Stimulated activated CD4-positive, alpha-beta T cell treated with anti-CD3 and anti-CD28 coated beads, Interleukin-4, amount 100 ng/mL, for 48 hours (primary cell): Measurements from ENCODE around the gene SCN10A.
A peak's percentile ranks its signal among the peaks of the same experiment; 100 is the strongest.

Experiments
- DNase-seq, 2 donors: peaks; one replicate each; pipeline ENCODE4 v3.0.0-alpha.2; 2020; ENCODE audit warnings: low read depth in 2 of 2

Gene SCN10A

DNA sequence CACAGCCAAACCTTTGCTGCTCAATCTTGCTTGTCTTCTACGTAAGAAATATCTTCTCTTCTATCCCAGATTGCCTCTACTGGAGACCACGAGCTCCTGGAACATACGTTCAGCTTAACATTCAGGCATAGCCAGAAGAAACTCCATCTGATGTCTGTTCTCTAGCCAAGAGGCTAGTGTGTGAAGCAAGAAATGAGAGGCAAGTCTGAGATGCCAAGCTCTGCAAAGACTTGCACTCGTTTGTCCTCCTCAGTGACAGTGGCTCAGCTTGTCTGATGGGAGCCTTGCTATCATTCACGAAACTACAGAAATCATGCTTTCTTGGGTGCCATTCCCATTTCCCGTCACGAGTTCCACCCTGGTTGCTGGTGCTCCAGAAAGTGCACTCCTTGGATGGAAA lies at the start of gene SCN10A:
SCN10A (minus strand) TSS at position 192 of the 400 bp plus-strand sequence. CDS start 22,207 bp downstream, outside the sequence.
- no peak for DNase-seq

DNA sequence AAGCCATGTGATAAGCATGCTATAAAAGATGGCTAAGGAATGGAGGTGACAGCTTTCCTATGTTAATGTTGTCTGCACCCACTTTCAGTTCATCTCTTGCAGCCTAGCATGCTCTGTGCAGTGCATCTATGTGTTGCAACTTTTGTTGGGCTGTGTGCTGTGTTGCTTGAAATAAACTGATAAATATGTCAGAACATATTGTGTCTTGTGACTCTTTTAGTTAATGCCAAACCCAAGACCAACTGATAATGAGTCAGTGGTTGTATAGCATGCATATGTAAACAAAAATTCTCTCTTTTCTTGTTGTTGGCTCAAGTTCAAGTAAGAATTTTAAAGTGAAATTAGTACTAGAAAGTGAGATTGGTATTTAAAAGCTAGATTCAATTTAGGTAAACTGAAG lies 37.0 kb upstream of the SCN10A start:
- DNase-seq: no peak

GRCh38 chr3:38843898-38844297 lies 27.9 kb upstream of the SCN10A start:
- no peak for DNase-seq

- DNase-seq: no peak
Observed at GRCh38 chr3:38842266-38842965, 26.4 kb upstream of the SCN10A start.

- no peak for DNase-seq
Observed at GRCh38 chr3:38840987-38841386, 25.0 kb upstream of the SCN10A start.

DNA sequence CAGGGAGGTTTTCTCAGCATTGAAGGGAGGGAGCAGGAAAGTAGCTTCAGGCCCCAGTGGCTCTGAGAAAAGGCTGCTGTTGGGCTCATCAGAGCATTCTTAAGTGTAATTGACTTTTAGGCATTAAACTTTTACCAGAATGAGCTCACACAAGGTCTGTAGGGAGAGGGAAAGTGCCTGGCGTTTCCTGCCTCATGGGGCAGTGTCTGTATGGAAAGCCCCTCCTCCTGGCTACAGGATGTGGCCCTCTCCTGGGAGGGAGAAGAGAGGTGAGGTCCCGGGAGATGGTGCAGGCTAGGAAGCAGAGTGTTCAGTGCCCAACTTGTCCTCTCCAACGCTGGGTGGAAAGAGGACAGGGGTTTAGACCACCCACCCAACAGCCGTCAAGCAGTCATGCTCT lies 21.3 kb upstream of the SCN10A start:
- no peak for DNase-seq

GRCh38 chr3:38836561-38836960 lies 20.5 kb upstream of the SCN10A start:
- DNase-seq: no peak

DNA sequence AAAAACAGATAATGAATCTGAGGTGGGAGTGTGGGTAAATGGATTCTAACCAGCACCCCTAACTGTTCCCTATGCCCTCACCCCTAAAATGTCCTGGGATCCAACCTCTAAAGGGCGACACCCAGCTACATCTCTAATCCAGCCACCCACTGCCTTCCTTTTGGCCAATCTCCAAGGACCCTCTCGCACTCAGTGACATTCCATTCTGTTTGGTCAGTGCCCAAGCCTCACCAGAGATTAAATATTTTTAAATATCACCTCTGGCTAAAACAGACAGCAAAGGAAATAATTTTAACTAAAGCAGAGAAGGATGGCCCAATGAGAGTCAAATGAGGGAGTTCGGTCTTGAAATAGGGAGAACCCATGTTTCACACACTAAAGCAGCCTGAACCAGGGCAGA lies 19.9 kb upstream of the SCN10A start:
- DNase-seq: no peak

DNA sequence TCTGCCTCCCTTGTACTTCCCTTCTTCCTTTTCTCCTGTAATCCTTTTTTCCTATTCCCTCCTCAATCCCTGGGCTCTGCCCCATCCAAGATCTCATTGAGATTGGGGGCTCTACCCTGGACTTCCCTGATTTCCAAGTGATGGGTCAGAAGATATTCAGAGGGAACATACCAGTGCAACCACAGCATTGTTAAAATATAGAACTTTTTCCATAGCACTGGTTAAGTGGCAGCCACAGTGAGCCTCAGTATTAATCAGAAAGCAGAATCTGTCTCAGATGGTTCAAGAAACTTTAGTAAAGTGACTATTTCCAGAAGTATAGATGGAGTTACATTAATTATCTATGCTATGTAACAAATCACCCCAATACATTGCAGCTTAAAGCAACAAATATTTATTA lies 18.7 kb upstream of the SCN10A start:
- DNase-seq: no peak

DNA sequence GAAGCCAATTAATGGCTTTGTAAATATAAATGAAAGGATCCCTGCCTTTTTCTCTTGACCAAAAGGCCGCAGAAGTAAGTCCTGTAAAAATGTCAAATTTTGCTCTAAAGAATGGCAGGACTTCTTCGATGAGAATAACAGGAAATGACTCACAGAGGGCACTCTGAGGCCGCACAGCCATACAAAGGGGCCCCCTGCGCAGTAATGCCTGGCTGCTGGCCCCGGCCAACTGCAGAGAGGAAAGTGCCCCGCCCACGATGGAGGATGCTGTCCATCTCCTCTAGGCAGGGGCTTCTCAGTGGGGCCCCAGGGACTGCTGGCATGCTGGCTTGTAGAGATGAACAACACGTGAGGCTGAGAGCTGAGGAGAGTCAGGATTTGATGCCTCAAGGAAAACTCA lies 18.1 kb upstream of the SCN10A start:
- DNase-seq: peak; percentile 22 to 23

DNA sequence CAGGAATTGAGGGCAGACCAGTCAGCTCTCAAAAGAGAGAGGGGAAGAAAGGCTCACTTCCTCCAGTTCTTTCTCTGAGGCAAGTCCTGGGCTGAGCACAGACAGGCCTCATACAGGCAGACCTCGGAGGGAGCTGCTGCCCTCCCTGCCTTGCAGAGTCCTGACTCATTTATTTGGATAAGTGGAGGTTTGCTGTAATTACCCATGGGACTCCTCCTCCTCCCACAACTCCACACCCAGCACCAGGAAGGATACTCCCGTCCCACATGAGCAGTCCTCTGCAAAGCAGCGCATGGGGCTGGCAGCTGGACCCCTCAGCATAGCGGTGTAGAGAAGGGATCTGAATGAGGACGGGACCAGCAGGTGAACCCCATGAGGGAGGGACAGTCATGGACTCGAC lies 13.4 kb upstream of the SCN10A start:
- no peak for DNase-seq

DNA sequence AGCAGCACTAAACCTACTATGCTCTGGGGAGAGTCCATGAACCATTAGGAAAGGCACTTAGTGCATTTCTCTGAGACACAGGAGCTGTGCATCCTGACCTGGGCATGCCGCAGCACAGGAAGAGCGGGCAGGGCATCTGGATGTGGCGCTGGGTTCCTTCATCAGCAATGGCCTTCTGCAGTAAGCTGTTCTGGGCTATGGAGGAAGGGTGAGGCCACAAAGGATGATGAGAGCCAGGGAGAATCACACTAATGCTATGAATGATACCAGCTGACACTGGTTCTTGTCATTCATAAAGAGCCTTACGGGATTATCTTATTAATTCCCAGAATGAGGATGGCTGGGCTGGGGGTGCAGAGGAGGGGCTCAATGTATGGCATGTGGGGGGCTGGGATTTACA lies 12.7 kb upstream of the SCN10A start:
- DNase-seq: no peak

GRCh38 chr3:38827791-38828190 lies 11.8 kb upstream of the SCN10A start:
- DNase-seq: no peak

- DNase-seq: no peak
Observed at GRCh38 chr3:38826001-38826400, 10.0 kb upstream of the SCN10A start.

DNA sequence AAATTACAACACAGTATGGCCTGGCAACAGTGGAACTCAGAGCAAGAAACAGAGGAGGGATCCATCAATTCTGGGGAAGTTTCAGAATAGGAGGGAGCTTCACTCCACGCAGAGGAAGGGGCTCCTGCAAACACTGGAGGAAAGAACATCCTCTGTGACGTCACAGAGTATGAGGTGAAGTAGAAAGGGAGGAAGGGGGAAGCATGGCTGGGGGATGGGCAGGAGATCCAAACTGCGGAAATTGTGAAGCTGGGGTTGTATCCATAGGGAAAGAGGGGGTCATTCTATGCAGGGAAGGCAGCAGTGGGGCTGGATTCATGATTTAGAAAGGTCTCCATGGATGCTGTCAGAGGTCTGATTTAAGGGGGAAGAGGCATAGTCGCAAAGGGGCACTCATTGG lies 8.3 kb upstream of the SCN10A start:
- no peak for DNase-seq

GRCh38 chr3:38823722-38824121 lies 7.7 kb upstream of the SCN10A start:
- DNase-seq: no peak

DNA sequence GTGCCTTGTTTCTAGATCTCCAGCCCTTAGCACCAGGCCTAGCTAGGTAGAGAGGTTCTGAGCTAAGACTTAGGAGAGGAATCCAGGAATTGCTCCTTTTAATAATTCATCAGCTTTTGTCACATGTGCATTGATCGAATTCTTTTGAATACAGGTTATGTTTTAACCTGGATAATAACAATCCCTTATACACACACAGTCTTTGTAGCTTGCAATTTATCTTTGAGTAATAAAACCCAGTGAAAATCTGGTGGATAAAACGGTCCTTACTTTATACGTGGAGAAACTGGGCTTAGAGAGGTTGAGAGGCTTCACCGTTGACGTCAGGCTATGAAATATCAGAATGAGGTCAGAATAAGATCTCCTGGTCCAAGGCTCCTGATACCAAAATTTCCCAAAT lies 7.2 kb upstream of the SCN10A start:
- no peak for DNase-seq

DNA sequence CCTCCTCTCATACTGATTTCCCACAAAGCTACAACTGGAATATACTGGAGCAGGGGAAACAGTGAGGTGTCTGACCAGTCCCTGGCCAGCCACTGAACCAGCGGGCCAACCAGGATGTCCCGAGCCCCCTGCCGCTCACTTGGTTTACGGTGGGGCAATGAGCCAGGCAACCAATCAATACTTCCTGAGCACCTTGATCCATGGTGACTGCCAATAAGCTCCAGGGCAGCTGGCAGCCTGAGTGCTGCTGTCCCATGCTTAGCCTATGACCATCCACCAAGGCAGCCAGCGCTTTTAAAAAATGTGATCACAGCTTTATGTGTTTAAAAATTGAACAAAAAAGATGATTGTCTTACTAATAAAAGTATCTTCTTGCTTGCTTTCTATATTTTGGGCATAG lies 4.2 kb downstream of the SCN10A start:
- no peak for DNase-seq

GRCh38 chr3:38805765-38806386 lies 10.1 kb downstream of the SCN10A start:
- peak; percentile 19 to 23 for DNase-seq

GRCh38 chr3:38805004-38805403 lies 11.0 kb downstream of the SCN10A start:
- DNase-seq: no peak

DNA sequence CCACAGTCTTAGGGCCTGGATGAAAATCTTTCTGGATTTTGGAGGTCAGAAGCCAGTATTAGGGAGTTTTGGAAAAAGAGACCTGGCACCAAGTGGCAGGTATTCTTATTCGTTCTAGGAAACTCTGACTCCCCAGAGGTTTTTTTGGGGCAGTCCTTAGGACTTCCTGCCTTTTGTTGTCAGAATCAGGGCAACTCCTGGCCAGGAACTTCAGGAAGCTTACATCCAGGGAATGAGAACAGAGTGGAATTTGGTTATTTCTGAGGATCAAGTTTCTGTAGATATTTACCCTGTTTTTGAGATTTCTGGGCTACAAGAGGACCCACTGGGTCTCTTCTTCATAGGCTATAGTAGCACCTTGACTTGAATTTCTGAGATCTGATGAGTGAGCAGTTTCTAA lies 15.5 kb downstream of the SCN10A start:
- DNase-seq: no peak

- no peak for DNase-seq
Observed at GRCh38 chr3:38793721-38794120, 22.3 kb downstream of the SCN10A start.

- no peak for DNase-seq
Observed at GRCh38 chr3:38792983-38793382, 23.0 kb downstream of the SCN10A start.

DNA sequence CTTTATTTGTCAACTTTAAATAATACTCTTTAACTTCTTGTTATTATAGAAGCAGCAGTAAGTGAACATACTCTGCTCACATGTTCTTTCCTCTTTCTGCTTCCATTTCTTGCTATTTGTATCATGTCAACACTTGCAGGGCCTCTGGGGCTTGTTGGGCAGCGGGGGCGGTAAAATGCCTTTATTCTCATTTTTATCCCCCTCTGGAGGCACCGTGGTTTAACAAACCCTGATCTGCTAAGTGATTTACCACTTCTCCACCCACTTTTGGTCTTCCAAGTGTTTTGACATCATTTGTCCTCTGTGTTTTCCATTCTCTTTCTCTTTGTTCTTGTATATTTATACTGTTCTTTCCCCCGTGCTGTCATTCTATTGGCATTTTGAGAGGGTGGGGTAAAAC lies 33.9 kb downstream of the SCN10A start:
- DNase-seq: no peak
